ENCODE data around the gene DRG1. TPM values are rescaled to one million over a fixed set of nuclear protein-coding genes. Genes with fewer than 3 reads are reported as not detected.

The DRG1 gene
- total and polyA plus RNA-seq, 9 donors = 46.8 to 87.1 (median 54.4) TPM

DNA sequence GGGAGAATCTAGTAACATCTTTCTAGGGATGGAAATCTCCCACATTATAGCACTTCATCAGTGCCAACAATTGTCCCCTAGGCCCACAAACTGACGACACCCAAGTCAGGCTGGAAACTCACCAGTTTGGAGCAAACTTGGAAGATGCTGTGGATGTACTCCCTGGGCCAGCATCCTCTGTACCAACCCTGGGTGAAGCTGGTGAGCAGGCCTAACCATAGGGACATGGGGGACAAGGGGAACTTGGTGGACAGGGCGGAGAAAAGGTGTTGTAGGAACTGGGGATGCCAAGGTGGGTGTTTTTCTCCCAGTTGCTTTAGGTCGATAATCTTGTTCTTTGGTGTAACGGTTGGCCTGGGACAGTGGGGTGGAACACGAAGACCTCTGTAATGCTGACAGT, 42.2 kb downstream of the DRG1 start:
- Histone ChIP-seq H3K4me1 (ENCODE audit: insufficient read depth) (peaks cover 2% of the 10 kb centered on the region), H3K27me3 (no peaks in the 10 kb centered on the region), H3K9me3 (no peaks in the 10 kb centered on the region), H3K36me3 (no peaks in the 10 kb centered on the region), H3K27ac (no peak overlapping the region), H3K4me3 (no peak overlapping the region)
- WGBS, 3 donors = 81 to 87% (median 82%) methylated on average over 5 of the region's 5 CpGs
- TF ChIP-seq EP300 (IDR thresholded peaks at IDR 0.05) (no peak), CTCF (IDR thresholded peaks at IDR 0.05) (no peak)
- intact Hi-C loops (cut with DNase I) = no loop called here
- no peak for DNase-seq

- H3K27me3 ChIP-seq = no peaks in the 10 kb centered on the region
- intact Hi-C loops (cut with DNase I) = no loop called here
- WGBS, 3 donors = 88 to 92% (median 89%) methylated on average over 5 of the region's 5 CpGs
- H3K27ac ChIP-seq = no peak overlapping the region
- H3K9me3 ChIP-seq = no peaks in the 10 kb centered on the region
- no peak for DNase-seq
- TF ChIP-seq CTCF (IDR thresholded peaks at IDR 0.05) (no peak), POLR2A (IDR thresholded peaks at IDR 0.05) (no peak), EP300 (IDR thresholded peaks at IDR 0.05) (no peak)
- H3K4me3 ChIP-seq = no peak overlapping the region
- peaks cover 2% of the 10 kb centered on the region for H3K4me1 ChIP-seq (ENCODE audit: insufficient read depth)
- H3K36me3 ChIP-seq = no peaks in the 10 kb centered on the region
Measured at GRCh38 chr22:31442768-31443489, 43.5 kb downstream of the DRG1 start.

GRCh38 chr22:31443516-31443915, 44.1 kb downstream of the DRG1 start:
- 29 to 49% (median 32%) methylated on average over 7 of the region's 7 CpGs for WGBS, 3 donors
- no peaks in the 10 kb centered on the region for H3K27me3 ChIP-seq
- no peaks in the 10 kb centered on the region for H3K36me3 ChIP-seq
- no peak overlapping the region for H3K4me3 ChIP-seq
- TF ChIP-seq EP300 (IDR thresholded peaks at IDR 0.05) = no peak
- no peak for TF ChIP-seq CTCF (IDR thresholded peaks at IDR 0.05)
- TF ChIP-seq POLR2A (IDR thresholded peaks at IDR 0.05) = no peak
- H3K9me3 ChIP-seq = no peaks in the 10 kb centered on the region
- intact Hi-C loops (cut with DNase I) = no loop called here
- no peak overlapping the region for H3K27ac ChIP-seq
- no peak for DNase-seq
- H3K4me1 ChIP-seq (ENCODE audit: insufficient read depth) = peaks cover 2% of the 10 kb centered on the region

- no peak for TF ChIP-seq EP300 (IDR thresholded peaks at IDR 0.05)
- TF ChIP-seq CTCF (IDR thresholded peaks at IDR 0.05) = no peak
- TF ChIP-seq POLR2A (IDR thresholded peaks at IDR 0.05) = no peak
- Histone ChIP-seq H3K27ac (no peak overlapping the region), H3K4me3 (no peak overlapping the region), H3K27me3 (no peaks in the 10 kb centered on the region), H3K4me1 (ENCODE audit: insufficient read depth) (peaks cover 2% of the 10 kb centered on the region), H3K36me3 (no peaks in the 10 kb centered on the region), H3K9me3 (no peaks in the 10 kb centered on the region)
- DNase-seq = no peak
- 92 to 95% (median 94%) methylated on average over 3 of the region's 3 CpGs for WGBS, 3 donors
- intact Hi-C loops (cut with DNase I) = no loop called here
Measured at GRCh38 chr22:31445642-31446041, 46.2 kb downstream of the DRG1 start.
